GM10266 (cell line): ENCODE measurements around the gene PCBP3.

Experiments
- DNase-seq: peaks from one replicate; pipeline ENCODE4 v3.0.0; 2012; ENCODE audit errors: extremely low spot score
- CTCF ChIP-seq: IDR thresholded peaks from 2 replicates; pipeline ENCODE4 v1.5.1; 2012; ENCODE audit warnings: mild to moderate bottlenecking, low read depth; ENCODE audit not compliant: control insufficient read depth, insufficient read depth; ENCODE audit errors: missing control alignments

Gene PCBP3

GRCh38 chr21:45900034-45900868, 256.7 kb downstream of the PCBP3 start:
- TF ChIP-seq CTCF = no peak
- no peak for DNase-seq

- TF ChIP-seq CTCF = no peak
- no peak for DNase-seq
Measured at GRCh38 chr21:45901061-45901690, 257.7 kb downstream of the PCBP3 start.

GRCh38 chr21:45902292-45902995, 258.9 kb downstream of the PCBP3 start:
- no peak for DNase-seq
- no peak for TF ChIP-seq CTCF

- TF ChIP-seq CTCF = no peak
Measured at GRCh38 chr21:45905196-45905595, 261.7 kb downstream of the PCBP3 start.

GRCh38 chr21:45906196-45906805, 262.8 kb downstream of the PCBP3 start:
- no peak for TF ChIP-seq CTCF
- no peak for DNase-seq

More at GRCh38 chr21:45905196-45905595, 261.7 kb downstream of the PCBP3 start:
- DNase-seq = no peak

- DNase-seq = no peak
Measured at GRCh38 chr21:45906859-45907258, 263.3 kb downstream of the PCBP3 start.

More at GRCh38 chr21:45906859-45907258, 263.3 kb downstream of the PCBP3 start:
- TF ChIP-seq CTCF = no peak
